IMR-90 (cell line): ENCODE results near the gene SYTL3. TPM values are rescaled to one million over a fixed set of nuclear protein-coding genes. Genes with fewer than 3 reads are reported as not detected.

Experiments used
- ATAC-seq: fragments of 200-7000 bp; cut with Tn5 transposase; 2 replicates; pipeline ENCODE4 v1.9.1; 2020; ENCODE audit warnings: low read depth, mild to moderate bottlenecking, moderate library complexity
- BruUV-seq: library from RNA; stranded (reverse); fragments of 400-500 nt; replicated peaks from 2 replicates; lab custom pipeline; 2021; lab: Mats Ljungman, UMichigan
- CTCF ChIA-PET: fragments of 300-600 bp; formaldehyde crosslinking; extraction: SDS; loops from one replicate; lab custom pipeline; 2021; ENCODE audit warnings: antibody characterized with exemption; lab: Yijun Ruan, JAX
- POLR2A ChIA-PET: fragments of 300-600 bp; sonication (Branson Sonifier 250); formaldehyde crosslinking; loops from one replicate; lab custom pipeline; 2022; ENCODE audit warnings: antibody characterized with exemption; ENCODE audit not compliant: unreplicated experiment; lab: Charles Lee
- DNase-seq: peaks from one replicate; pipeline ENCODE4 v3.0.0; 2013
- H2AFZ ChIP-seq: replicated peaks from 2 replicates; pipeline ENCODE3; 2013; ENCODE audit warnings: low read length, mild to moderate bottlenecking; ENCODE audit not compliant: poor library complexity
- H2AK5ac ChIP-seq: 2 replicates; pipeline ENCODE4 v1.6.1; 2013; ENCODE audit warnings: low read depth, low read length, inconsistent platforms
- H2AK9ac ChIP-seq: replicated peaks from 2 replicates; pipeline ENCODE3; 2013; ENCODE audit warnings: mild to moderate bottlenecking, low read depth, low read length, moderate library complexity; ENCODE audit not compliant: poor library complexity
- H2BK120ac ChIP-seq: 2 replicates; pipeline ENCODE4 v1.6.1; 2013; ENCODE audit warnings: low read depth, low read length, inconsistent platforms
- H2BK15ac ChIP-seq: 3 replicates; pipeline ENCODE4 v1.6.1; 2013; ENCODE audit warnings: low read depth, low read length, inconsistent platforms
- H2BK20ac ChIP-seq: 2 replicates; pipeline ENCODE4 v1.6.1; 2013; ENCODE audit warnings: low read depth, mild to moderate bottlenecking, inconsistent platforms, low read length, moderate library complexity
- H2BK5ac ChIP-seq: 2 replicates; pipeline ENCODE4 v1.6.1; 2013; ENCODE audit warnings: mild to moderate bottlenecking, low read depth, low read length, inconsistent platforms; ENCODE audit not compliant: poor library complexity, severe bottlenecking
- H3K14ac ChIP-seq: replicated peaks from 2 replicates; pipeline ENCODE4 v1.6.1; 2013; ENCODE audit warnings: low read depth, low read length, inconsistent platforms
- H3K18ac ChIP-seq: 2 replicates; pipeline ENCODE4 v1.6.1; 2013; ENCODE audit warnings: low read depth, low read length, control low read depth
- H3K23ac ChIP-seq: 2 replicates; pipeline ENCODE4 v1.6.1; 2013; ENCODE audit warnings: low read depth, low read length, inconsistent platforms
- H3K27ac ChIP-seq: 2 replicates; pipeline ENCODE4 v1.5.1; 2013; ENCODE audit warnings: mild to moderate bottlenecking, control low read depth, low read length; ENCODE audit not compliant: insufficient read depth
- H3K27me3 ChIP-seq: 2 replicates; pipeline ENCODE4 v1.6.1; 2013; ENCODE audit warnings: low read length; ENCODE audit not compliant: control insufficient read depth, insufficient read depth
- H3K36me3 ChIP-seq: 2 replicates; pipeline ENCODE4 v1.6.1; 2013; ENCODE audit warnings: low read length, mixed read lengths; ENCODE audit not compliant: control insufficient read depth, insufficient read depth
- H3K4ac ChIP-seq: 2 replicates; pipeline ENCODE4 v1.6.1; 2013; ENCODE audit warnings: low read depth, low read length, inconsistent platforms
- H3K4me1 ChIP-seq: 2 replicates; pipeline ENCODE4 v1.6.1; 2013; ENCODE audit warnings: low read length, mixed read lengths; ENCODE audit not compliant: control insufficient read depth, insufficient read depth
- H3K4me2 ChIP-seq: 2 replicates; pipeline ENCODE4 v1.6.1; 2013; ENCODE audit warnings: low read depth, mild to moderate bottlenecking, control low read depth, low read length, moderate library complexity
- H3K4me3 ChIP-seq: 2 replicates; pipeline ENCODE4 v1.5.1; 2013; ENCODE audit warnings: low read depth, mild to moderate bottlenecking, control low read depth, low read length, moderate library complexity; ENCODE audit not compliant: insufficient read depth
- H3K56ac ChIP-seq: 2 replicates; pipeline ENCODE4 v1.6.1; 2013; ENCODE audit warnings: low read length, inconsistent platforms; ENCODE audit not compliant: insufficient read depth; ENCODE audit errors: extremely low read depth
- H3K79me1 ChIP-seq, 2 experiments: 2 replicates each; pipeline ENCODE4 v1.6.1; 2013; ENCODE audit warnings: low read length in 2 of 2, inconsistent platforms in 1 of 2, low read depth in 1 of 2
- H3K9ac ChIP-seq: 2 replicates; pipeline ENCODE4 v1.6.1; 2013; ENCODE audit warnings: low read depth, low read length, control low read depth
- H3K9me1 ChIP-seq: 2 replicates; pipeline ENCODE4 v1.6.1; 2013; ENCODE audit warnings: low read length, inconsistent platforms; ENCODE audit not compliant: insufficient read depth
- H3K9me3 ChIP-seq: 2 replicates; pipeline ENCODE4 v1.6.1; 2013; ENCODE audit warnings: low read length; ENCODE audit not compliant: control insufficient read depth, insufficient read depth
- H4K20me1 ChIP-seq: 2 replicates; pipeline ENCODE4 v1.6.1; 2013; ENCODE audit warnings: low read length, inconsistent platforms; ENCODE audit not compliant: insufficient read depth
- H4K5ac ChIP-seq: 2 replicates; pipeline ENCODE4 v1.6.1; 2013; ENCODE audit warnings: mild to moderate bottlenecking, low read depth, low read length, control low read depth
- H4K8ac ChIP-seq, 2 experiments: 2 replicates each; pipeline ENCODE4 v1.6.1; 2013; ENCODE audit warnings: low read depth in 2 of 2, low read length in 2 of 2, control low read depth in 1 of 2, inconsistent platforms in 1 of 2
- H4K91ac ChIP-seq: 2 replicates; pipeline ENCODE4 v1.6.1; 2013; ENCODE audit warnings: low read depth, low read length, inconsistent platforms; ENCODE audit not compliant: insufficient read depth
- SMC3 ChIP-seq: fragments of 150-350 bp; IDR thresholded peaks from 2 replicates; pipeline ENCODE4 v1.6.1; 2016; ENCODE audit warnings: low read depth, mild to moderate bottlenecking, antibody characterized with exemption, low read length, moderate library complexity
- WGBS, 2 experiments: methylation state at CpG; one replicate each; pipeline versions ENCODE4 v1.1.5 to v1.1.7; 2013; ENCODE audit warnings: missing lambda C conversion rate in 2 of 2; ENCODE audit not compliant: insufficient read length in 1 of 2; ENCODE audit errors: extremely low coverage in 2 of 2; 5-methylcytosine and 5-hydroxymethylcytosine counted together
- dilution Hi-C: fragments of 300-500 bp; cut with HindIII; formaldehyde crosslinking; loops from one replicate; pipeline ENCODE4 v1.14.3; 2018; ENCODE audit warnings: low sequenced_read_pairs; ENCODE audit not compliant: unreplicated experiment
- in situ Hi-C: fragments of 300-500 bp; cut with MboI; formaldehyde crosslinking; loops from 3 replicates; pipeline ENCODE4 v1.14.3; 2019; ENCODE audit warnings: low sequenced_read_pairs, inconsistent platforms, mixed read lengths
- intact Hi-C: fragments of 100-400 bp; cut with micrococcal nuclease; formaldehyde crosslinking; loops from 2 replicates; pipeline ENCODE4 v1.10.0; 2022
- polyA plus RNA-seq, 3 experiments: library from polyadenylated mRNA; depleted of rRNA; stranded (reverse); fragments of >200 nt; gene quantifications; 2 replicates each; pipeline ENCODE4 v1.2.3, GENCODE V29; 2012; ENCODE audit warnings: low replicate concordance in 1 of 3
- total RNA-seq: library from RNA; depleted of rRNA; stranded (reverse); fragments of >200 nt; gene quantifications from 2 replicates; pipeline ENCODE4 v1.2.3, GENCODE V29; 2012
- TF ChIP-seq, protein P1 (sequence below): conservative IDR thresholded peaks from 2 replicates; pipeline ENCODE4 v1.5.1; 2012; ENCODE audit warnings: mild to moderate bottlenecking, low read depth, low read length, improper control_type of control experiment

The SYTL3 gene
- total and polyA plus RNA-seq, 2 of the 4 experiments (the other 2 are of a cell fraction): 2.9 to 4.3 TPM

DNA sequence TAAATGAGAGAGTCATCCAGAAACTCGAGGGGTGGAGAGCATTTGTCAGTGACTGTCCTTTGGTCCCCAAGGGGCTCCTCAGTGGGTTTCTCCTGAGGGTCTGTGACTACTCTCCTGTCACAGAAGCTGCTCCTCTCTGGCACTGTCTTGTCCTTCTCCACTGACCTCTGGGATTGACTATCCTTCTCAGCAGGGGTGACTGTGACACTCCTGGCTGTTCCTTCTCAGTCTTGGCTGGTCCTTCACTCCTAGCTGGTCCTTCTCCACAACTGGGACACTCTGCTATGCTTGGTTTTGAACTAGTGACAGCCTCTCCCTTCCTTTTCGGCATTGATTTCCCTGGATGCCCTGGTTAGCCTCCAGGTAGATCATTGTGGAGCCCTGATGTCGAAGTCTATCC is 38.8 kb upstream of the SYTL3 start:
- Histone ChIP-seq H3K79me1 (peaks cover 3 to 23% of the 10 kb centered on the region in 2 experiments; a peak in 2 of 4 replicates), H3K4me1 (no peaks in the 10 kb centered on the region), H3K27ac (no peak overlapping the region), H4K5ac (no peak overlapping the region), H3K36me3 (peaks cover 43% of the 10 kb centered on the region), H3K9me3 (0 out of 2 replicates have a peak, but pooled peaks cover 2% of the 10 kb centered on the region), H4K91ac (no peak overlapping the region), H2BK5ac (no peak overlapping the region), H4K20me1 (no peaks in the 10 kb centered on the region), H2AK5ac (no peak overlapping the region), H2BK20ac (no peak overlapping the region), H4K8ac (no peak overlapping the region), H3K9me1 (no peaks in the 10 kb centered on the region; the same call in none of the 2 replicates), H3K9ac (no peak overlapping the region), H3K18ac (no peak overlapping the region), H2AK9ac (no peak overlapping the region), H3K23ac (no peak overlapping the region), H3K56ac (no peak overlapping the region), H2AFZ (no peak overlapping the region), H3K4me2 (no peak overlapping the region), H3K14ac (no peak overlapping the region), H2BK15ac (no peak overlapping the region), H2BK120ac (no peak overlapping the region), H3K4ac (no peak overlapping the region), H3K4me3 (no peak overlapping the region), H3K27me3 (no peaks in the 10 kb centered on the region)
- in situ Hi-C loops (no loop called here), intact Hi-C loops (no loop called here), dilution Hi-C loops (no loop called here)
- DNase-seq (no peak), ATAC-seq (no peak)
- TF ChIP-seq, protein P1, sequence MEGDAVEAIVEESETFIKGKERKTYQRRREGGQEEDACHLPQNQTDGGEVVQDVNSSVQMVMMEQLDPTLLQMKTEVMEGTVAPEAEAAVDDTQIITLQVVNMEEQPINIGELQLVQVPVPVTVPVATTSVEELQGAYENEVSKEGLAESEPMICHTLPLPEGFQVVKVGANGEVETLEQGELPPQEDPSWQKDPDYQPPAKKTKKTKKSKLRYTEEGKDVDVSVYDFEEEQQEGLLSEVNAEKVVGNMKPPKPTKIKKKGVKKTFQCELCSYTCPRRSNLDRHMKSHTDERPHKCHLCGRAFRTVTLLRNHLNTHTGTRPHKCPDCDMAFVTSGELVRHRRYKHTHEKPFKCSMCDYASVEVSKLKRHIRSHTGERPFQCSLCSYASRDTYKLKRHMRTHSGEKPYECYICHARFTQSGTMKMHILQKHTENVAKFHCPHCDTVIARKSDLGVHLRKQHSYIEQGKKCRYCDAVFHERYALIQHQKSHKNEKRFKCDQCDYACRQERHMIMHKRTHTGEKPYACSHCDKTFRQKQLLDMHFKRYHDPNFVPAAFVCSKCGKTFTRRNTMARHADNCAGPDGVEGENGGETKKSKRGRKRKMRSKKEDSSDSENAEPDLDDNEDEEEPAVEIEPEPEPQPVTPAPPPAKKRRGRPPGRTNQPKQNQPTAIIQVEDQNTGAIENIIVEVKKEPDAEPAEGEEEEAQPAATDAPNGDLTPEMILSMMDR: no peak
- no peak for TF ChIP-seq SMC3
- POLR2A ChIA-PET: no interaction called here
- WGBS, 2 experiments: 100% methylated on average over 2 of the region's 3 CpGs; no CpG with 5 or more reads in 1 of the 2 experiments
- no TSS peak for BruUV-seq
- CTCF ChIA-PET: no interaction called here
